OCI-LY7 (cell line): ENCODE measurements around the gene ENPP7.

ENCODE experiments used
- EZH2phosphoT487 ChIP-seq: fragments of 200-600 bp; sonication (generic); IDR thresholded peaks from 2 replicates; pipeline ENCODE4 v1.6.1; 2018; ENCODE audit warnings: low read depth, borderline replicate concordance, mild to moderate bottlenecking, mixed run types, antibody characterized with exemption, low read length, moderate library complexity, mixed read lengths
- TF ChIP-seq, protein P1 (sequence below): fragments of 200-600 bp; sonication (generic); conservative IDR thresholded peaks from 2 replicates; pipeline ENCODE4 v1.5.1; 2014; ENCODE audit warnings: mild to moderate bottlenecking, antibody characterized with exemption, low read length, moderate library complexity, mixed read lengths

DNA sequence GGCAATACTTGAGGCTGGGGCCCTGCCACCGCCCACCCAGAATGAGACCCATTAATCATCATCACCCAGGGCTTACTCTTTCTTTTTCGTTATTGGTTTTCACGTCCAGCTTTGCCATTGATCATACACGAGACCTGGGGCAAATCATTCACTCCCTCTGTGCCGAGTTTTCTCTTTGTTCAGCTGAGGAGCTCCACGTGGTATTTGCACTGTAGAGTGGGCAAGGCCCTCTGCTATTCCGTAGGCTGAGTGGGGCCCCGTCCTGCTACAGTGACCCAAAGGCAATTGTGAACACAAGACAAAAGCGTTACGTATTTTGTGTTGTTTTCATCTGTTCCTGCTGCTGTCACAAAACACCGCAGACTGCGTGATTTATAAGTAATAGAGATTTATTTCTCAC is 23.6 kb downstream of the ENPP7 start:
- TF ChIP-seq, protein P1, sequence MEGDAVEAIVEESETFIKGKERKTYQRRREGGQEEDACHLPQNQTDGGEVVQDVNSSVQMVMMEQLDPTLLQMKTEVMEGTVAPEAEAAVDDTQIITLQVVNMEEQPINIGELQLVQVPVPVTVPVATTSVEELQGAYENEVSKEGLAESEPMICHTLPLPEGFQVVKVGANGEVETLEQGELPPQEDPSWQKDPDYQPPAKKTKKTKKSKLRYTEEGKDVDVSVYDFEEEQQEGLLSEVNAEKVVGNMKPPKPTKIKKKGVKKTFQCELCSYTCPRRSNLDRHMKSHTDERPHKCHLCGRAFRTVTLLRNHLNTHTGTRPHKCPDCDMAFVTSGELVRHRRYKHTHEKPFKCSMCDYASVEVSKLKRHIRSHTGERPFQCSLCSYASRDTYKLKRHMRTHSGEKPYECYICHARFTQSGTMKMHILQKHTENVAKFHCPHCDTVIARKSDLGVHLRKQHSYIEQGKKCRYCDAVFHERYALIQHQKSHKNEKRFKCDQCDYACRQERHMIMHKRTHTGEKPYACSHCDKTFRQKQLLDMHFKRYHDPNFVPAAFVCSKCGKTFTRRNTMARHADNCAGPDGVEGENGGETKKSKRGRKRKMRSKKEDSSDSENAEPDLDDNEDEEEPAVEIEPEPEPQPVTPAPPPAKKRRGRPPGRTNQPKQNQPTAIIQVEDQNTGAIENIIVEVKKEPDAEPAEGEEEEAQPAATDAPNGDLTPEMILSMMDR, result no peak
- no peak for TF ChIP-seq EZH2phosphoT487
